IMR-90 (cell line): ENCODE results near the gene NPR2. TPM values are rescaled to one million over a fixed set of nuclear protein-coding genes. Genes with fewer than 3 reads are reported as not detected.
A peak's percentile ranks its signal among the peaks of the same experiment; 100 is the strongest.

Experiments used
- ATAC-seq: fragments of 200-7000 bp; cut with Tn5 transposase; 2 replicates; pipeline ENCODE4 v1.9.1; 2020; ENCODE audit warnings: low read depth, mild to moderate bottlenecking, moderate library complexity
- BruUV-seq: library from RNA; stranded (reverse); fragments of 400-500 nt; replicated peaks from 2 replicates; lab custom pipeline; 2021; lab: Mats Ljungman, UMichigan
- CTCF ChIA-PET: fragments of 300-600 bp; formaldehyde crosslinking; extraction: SDS; loops from one replicate; lab custom pipeline; 2021; ENCODE audit warnings: antibody characterized with exemption; lab: Yijun Ruan, JAX
- POLR2A ChIA-PET: fragments of 300-600 bp; sonication (Branson Sonifier 250); formaldehyde crosslinking; loops from one replicate; lab custom pipeline; 2022; ENCODE audit warnings: antibody characterized with exemption; ENCODE audit not compliant: unreplicated experiment; lab: Charles Lee
- DNase-seq: peaks from one replicate; pipeline ENCODE4 v3.0.0; 2013
- H2AFZ ChIP-seq: replicated peaks from 2 replicates; pipeline ENCODE3; 2013; ENCODE audit warnings: low read length, mild to moderate bottlenecking; ENCODE audit not compliant: poor library complexity
- H2AK5ac ChIP-seq: 2 replicates; pipeline ENCODE4 v1.6.1; 2013; ENCODE audit warnings: low read depth, low read length, inconsistent platforms
- H2AK9ac ChIP-seq: replicated peaks from 2 replicates; pipeline ENCODE3; 2013; ENCODE audit warnings: mild to moderate bottlenecking, low read depth, low read length, moderate library complexity; ENCODE audit not compliant: poor library complexity
- H2BK120ac ChIP-seq: 2 replicates; pipeline ENCODE4 v1.6.1; 2013; ENCODE audit warnings: low read depth, low read length, inconsistent platforms
- H2BK15ac ChIP-seq: 3 replicates; pipeline ENCODE4 v1.6.1; 2013; ENCODE audit warnings: low read depth, low read length, inconsistent platforms
- H2BK20ac ChIP-seq: 2 replicates; pipeline ENCODE4 v1.6.1; 2013; ENCODE audit warnings: low read depth, mild to moderate bottlenecking, inconsistent platforms, low read length, moderate library complexity
- H2BK5ac ChIP-seq: 2 replicates; pipeline ENCODE4 v1.6.1; 2013; ENCODE audit warnings: mild to moderate bottlenecking, low read depth, low read length, inconsistent platforms; ENCODE audit not compliant: poor library complexity, severe bottlenecking
- H3K14ac ChIP-seq: replicated peaks from 2 replicates; pipeline ENCODE4 v1.6.1; 2013; ENCODE audit warnings: low read depth, low read length, inconsistent platforms
- H3K18ac ChIP-seq: 2 replicates; pipeline ENCODE4 v1.6.1; 2013; ENCODE audit warnings: low read depth, low read length, control low read depth
- H3K23ac ChIP-seq: 2 replicates; pipeline ENCODE4 v1.6.1; 2013; ENCODE audit warnings: low read depth, low read length, inconsistent platforms
- H3K27ac ChIP-seq: 2 replicates; pipeline ENCODE4 v1.5.1; 2013; ENCODE audit warnings: mild to moderate bottlenecking, control low read depth, low read length; ENCODE audit not compliant: insufficient read depth
- H3K27me3 ChIP-seq: 2 replicates; pipeline ENCODE4 v1.6.1; 2013; ENCODE audit warnings: low read length; ENCODE audit not compliant: control insufficient read depth, insufficient read depth
- H3K36me3 ChIP-seq: 2 replicates; pipeline ENCODE4 v1.6.1; 2013; ENCODE audit warnings: low read length, mixed read lengths; ENCODE audit not compliant: control insufficient read depth, insufficient read depth
- H3K4ac ChIP-seq: 2 replicates; pipeline ENCODE4 v1.6.1; 2013; ENCODE audit warnings: low read depth, low read length, inconsistent platforms
- H3K4me1 ChIP-seq: 2 replicates; pipeline ENCODE4 v1.6.1; 2013; ENCODE audit warnings: low read length, mixed read lengths; ENCODE audit not compliant: control insufficient read depth, insufficient read depth
- H3K4me2 ChIP-seq: 2 replicates; pipeline ENCODE4 v1.6.1; 2013; ENCODE audit warnings: low read depth, mild to moderate bottlenecking, control low read depth, low read length, moderate library complexity
- H3K4me3 ChIP-seq: 2 replicates; pipeline ENCODE4 v1.5.1; 2013; ENCODE audit warnings: low read depth, mild to moderate bottlenecking, control low read depth, low read length, moderate library complexity; ENCODE audit not compliant: insufficient read depth
- H3K56ac ChIP-seq: 2 replicates; pipeline ENCODE4 v1.6.1; 2013; ENCODE audit warnings: low read length, inconsistent platforms; ENCODE audit not compliant: insufficient read depth; ENCODE audit errors: extremely low read depth
- H3K79me1 ChIP-seq, 2 experiments: 2 replicates each; pipeline ENCODE4 v1.6.1; 2013; ENCODE audit warnings: low read length in 2 of 2, inconsistent platforms in 1 of 2, low read depth in 1 of 2
- H3K9ac ChIP-seq: 2 replicates; pipeline ENCODE4 v1.6.1; 2013; ENCODE audit warnings: low read depth, low read length, control low read depth
- H3K9me1 ChIP-seq: 2 replicates; pipeline ENCODE4 v1.6.1; 2013; ENCODE audit warnings: low read length, inconsistent platforms; ENCODE audit not compliant: insufficient read depth
- H3K9me3 ChIP-seq: 2 replicates; pipeline ENCODE4 v1.6.1; 2013; ENCODE audit warnings: low read length; ENCODE audit not compliant: control insufficient read depth, insufficient read depth
- H4K20me1 ChIP-seq: 2 replicates; pipeline ENCODE4 v1.6.1; 2013; ENCODE audit warnings: low read length, inconsistent platforms; ENCODE audit not compliant: insufficient read depth
- H4K5ac ChIP-seq: 2 replicates; pipeline ENCODE4 v1.6.1; 2013; ENCODE audit warnings: mild to moderate bottlenecking, low read depth, low read length, control low read depth
- H4K8ac ChIP-seq, 2 experiments: 2 replicates each; pipeline ENCODE4 v1.6.1; 2013; ENCODE audit warnings: low read depth in 2 of 2, low read length in 2 of 2, control low read depth in 1 of 2, inconsistent platforms in 1 of 2
- H4K91ac ChIP-seq: 2 replicates; pipeline ENCODE4 v1.6.1; 2013; ENCODE audit warnings: low read depth, low read length, inconsistent platforms; ENCODE audit not compliant: insufficient read depth
- MAFK ChIP-seq: IDR thresholded peaks from 2 replicates; pipeline ENCODE4 v1.6.1; 2012; ENCODE audit warnings: low read depth, low read length, improper control_type of control experiment
- SMC3 ChIP-seq: fragments of 150-350 bp; IDR thresholded peaks from 2 replicates; pipeline ENCODE4 v1.6.1; 2016; ENCODE audit warnings: low read depth, mild to moderate bottlenecking, antibody characterized with exemption, low read length, moderate library complexity
- WGBS, 2 experiments: methylation state at CpG; one replicate each; pipeline versions ENCODE4 v1.1.5 to v1.1.7; 2013; ENCODE audit warnings: missing lambda C conversion rate in 2 of 2; ENCODE audit not compliant: insufficient read length in 1 of 2; ENCODE audit errors: extremely low coverage in 2 of 2; 5-methylcytosine and 5-hydroxymethylcytosine counted together
- dilution Hi-C: fragments of 300-500 bp; cut with HindIII; formaldehyde crosslinking; loops from one replicate; pipeline ENCODE4 v1.14.3; 2018; ENCODE audit warnings: low sequenced_read_pairs; ENCODE audit not compliant: unreplicated experiment
- in situ Hi-C: fragments of 300-500 bp; cut with MboI; formaldehyde crosslinking; loops from 3 replicates; pipeline ENCODE4 v1.14.3; 2019; ENCODE audit warnings: low sequenced_read_pairs, inconsistent platforms, mixed read lengths
- intact Hi-C: fragments of 100-400 bp; cut with micrococcal nuclease; formaldehyde crosslinking; loops from 2 replicates; pipeline ENCODE4 v1.10.0; 2022
- polyA plus RNA-seq, 3 experiments: library from polyadenylated mRNA; depleted of rRNA; stranded (reverse); fragments of >200 nt; gene quantifications; 2 replicates each; pipeline ENCODE4 v1.2.3, GENCODE V29; 2012; ENCODE audit warnings: low replicate concordance in 1 of 3
- total RNA-seq: library from RNA; depleted of rRNA; stranded (reverse); fragments of >200 nt; gene quantifications from 2 replicates; pipeline ENCODE4 v1.2.3, GENCODE V29; 2012

NPR2 gene
- total and polyA plus RNA-seq, 2 of the 4 experiments (the other 2 are of a cell fraction) = 5.2 to 35.7 TPM

GRCh38 chr9:35767458-35767857 lies 23.9 kb upstream of the NPR2 start:
- Histone ChIP-seq H3K4me2 (no peak overlapping the region), H3K14ac (no peak overlapping the region), H3K9me3 (no peaks in the 10 kb centered on the region), H3K18ac (no peak overlapping the region), H2AK9ac (no peak overlapping the region), H3K79me1 (no peaks in the 10 kb centered on the region), H2BK15ac (no peak overlapping the region), H4K91ac (no peak overlapping the region), H4K5ac (no peak overlapping the region), H2BK5ac (no peak overlapping the region), H3K9me1 (no peaks in the 10 kb centered on the region), H3K4ac (no peak overlapping the region), H3K27me3 (peaks cover 26% of the 10 kb centered on the region), H3K4me1 (peaks cover 1% of the 10 kb centered on the region; the same call in 1 of the 2 replicates), H4K20me1 (no peaks in the 10 kb centered on the region), H3K4me3 (no peak overlapping the region), H2AFZ (no peak overlapping the region), H2BK20ac (no peak overlapping the region), H3K9ac (no peak overlapping the region), H4K8ac (no peak overlapping the region), H2AK5ac (no peak overlapping the region), H3K23ac (no peak overlapping the region), H3K56ac (no peak overlapping the region), H3K27ac (no peak overlapping the region), H3K36me3 (no peaks in the 10 kb centered on the region), H2BK120ac (no peak overlapping the region)
- TF ChIP-seq SMC3 (no peak), MAFK (peak; percentile 61)
- no CpG with 5 or more reads among the region's 1 CpG for WGBS, 2 experiments
- in situ Hi-C loops = no loop called here
- intact Hi-C loops = no loop called here
- dilution Hi-C loops = no loop called here
- ATAC-seq (no peak), DNase-seq (no peak)
- POLR2A ChIA-PET = no interaction called here
- CTCF ChIA-PET = no interaction called here
- no TSS peak for BruUV-seq
